Activated CD8-positive, alpha-beta memory T cell treated with anti-CD3 and anti-CD28 coated beads, Interleukin-2, amount 50 U/mL, for 24 hours (primary cell): Measurements from ENCODE around the gene DPPA3.
"Not testable (repeated sequence)": the region's sequence is repeated elsewhere in the genome, so short reads cannot be mapped to it uniquely, and the experiment has no call there.

ENCODE experiments used
- DNase-seq: peaks from one replicate; pipeline ENCODE4 v3.0.0-alpha.2; 2020; ENCODE audit errors: extremely low read depth

DPPA3 gene

GRCh38 chr12:7711133-7711532, at the start of gene DPPA3:
Gene DPPA3, plus strand, starts transcription at chr12:7711433. Its CDS starts 138 bp downstream, at chr12:7711571.
- no peak for DNase-seq

DNA sequence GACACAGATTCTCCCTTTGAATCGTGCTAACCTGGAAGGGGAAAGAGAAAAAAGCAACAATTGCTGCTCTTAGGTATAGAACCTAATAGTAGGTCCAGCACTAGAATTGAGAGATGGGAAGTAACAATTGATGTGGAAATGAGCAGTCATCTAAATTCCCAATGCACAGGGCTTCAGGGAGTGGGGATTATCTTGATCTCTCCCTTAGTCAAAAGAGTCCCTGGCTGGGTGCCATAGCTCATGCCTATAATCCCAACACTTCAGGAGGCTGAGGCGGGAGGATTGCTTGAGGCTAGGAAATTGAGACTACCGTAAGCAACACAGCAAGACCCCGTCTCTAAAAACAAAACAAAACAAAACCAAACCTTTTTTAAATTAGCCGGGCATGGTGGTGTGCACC, 49.5 kb upstream of the DPPA3 start:
- no peak for DNase-seq

- DNase-seq: no peak
These were observed 44.6 kb upstream of the DPPA3 start for GRCh38 chr12:7666595-7666994.

GRCh38 chr12:7667125-7667524, 44.1 kb upstream of the DPPA3 start:
- no peak for DNase-seq

GRCh38 chr12:7668171-7668570, 43.1 kb upstream of the DPPA3 start:
- no peak for DNase-seq

DNA sequence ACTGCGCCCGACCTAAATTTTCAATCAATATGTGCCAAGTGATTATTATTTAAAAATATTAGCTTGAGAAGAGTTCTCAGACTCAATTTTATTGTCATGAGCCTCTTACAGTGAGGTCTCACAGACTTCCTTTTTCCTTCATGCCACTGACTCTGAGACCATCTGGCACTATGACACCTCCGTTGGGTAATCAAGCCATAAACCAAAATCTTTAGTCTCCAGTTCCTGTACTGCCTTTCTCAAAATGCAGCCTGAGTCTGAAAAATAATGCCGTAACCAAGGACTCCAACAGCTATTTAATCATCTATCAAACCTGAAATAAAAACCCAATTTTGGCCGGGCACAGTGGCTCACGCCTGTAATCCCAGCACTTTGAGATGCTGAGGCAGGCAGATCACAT, 35.8 kb upstream of the DPPA3 start:
- DNase-seq: not testable (repeated sequence)

DNA sequence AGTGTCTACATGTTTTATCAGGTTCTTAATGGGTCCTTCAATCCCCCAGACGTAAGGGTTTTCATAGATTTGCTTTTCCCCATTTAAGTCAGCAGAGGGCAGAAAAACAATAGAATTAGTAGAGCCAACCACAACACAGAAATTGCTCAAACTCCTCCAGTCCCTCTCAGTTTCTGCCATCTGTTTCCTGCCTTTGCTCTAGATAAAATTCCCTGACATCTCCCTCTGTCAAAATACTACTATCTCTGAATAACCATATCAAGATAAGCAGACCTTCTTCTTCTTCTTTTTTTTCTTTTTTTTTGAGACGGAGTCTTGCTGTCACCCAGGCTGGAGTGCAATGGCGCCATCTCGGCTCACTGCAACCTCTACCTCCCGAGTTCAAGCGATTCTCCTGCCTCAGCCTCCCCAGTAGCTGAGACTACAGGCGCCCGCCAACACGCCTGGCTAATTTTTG, 33.8 kb upstream of the DPPA3 start:
- not testable (repeated sequence) for DNase-seq

- no peak for DNase-seq
These were observed 32.5 kb upstream of the DPPA3 start for GRCh38 chr12:7678744-7679143.

- DNase-seq: no peak
These were observed 31.8 kb upstream of the DPPA3 start for GRCh38 chr12:7679251-7680045.

- DNase-seq: no peak
These were observed 29.7 kb upstream of the DPPA3 start for GRCh38 chr12:7681535-7681934.

- no peak for DNase-seq
These were observed 17.4 kb upstream of the DPPA3 start for GRCh38 chr12:7693793-7694192.

- DNase-seq: no peak
These were observed 16.5 kb upstream of the DPPA3 start for GRCh38 chr12:7694556-7695236.

- DNase-seq: no peak
These were observed 16.0 kb upstream of the DPPA3 start for GRCh38 chr12:7695237-7695560.

DNA sequence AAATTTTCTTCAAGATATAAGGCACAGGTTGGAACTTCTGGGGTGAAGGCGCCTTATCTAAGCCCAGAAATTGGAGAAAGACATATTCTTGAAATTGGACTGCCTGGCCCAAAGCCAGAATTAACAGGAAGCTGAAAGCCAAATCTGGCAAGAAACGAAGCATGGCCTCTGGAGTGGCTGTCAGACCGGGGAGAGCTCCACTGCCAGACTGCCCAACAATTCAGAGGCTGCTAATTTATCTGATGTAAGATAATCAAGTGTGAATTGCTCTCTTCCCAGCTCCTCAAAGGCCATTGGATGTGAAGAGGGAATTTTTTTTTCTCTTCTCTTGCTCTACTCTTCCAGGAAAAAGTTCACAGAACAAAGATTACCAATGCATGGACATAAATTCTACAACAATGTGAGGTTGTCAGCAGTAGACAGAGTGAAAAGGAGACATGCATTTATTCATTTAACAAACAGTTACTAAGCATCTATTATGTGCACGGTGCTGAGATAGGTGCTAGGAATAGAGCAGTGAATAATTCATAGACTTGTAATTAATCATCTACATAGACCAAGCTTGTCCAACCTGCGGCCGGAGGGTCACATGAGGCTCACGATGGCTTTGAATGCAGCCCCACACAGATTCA, 15.6 kb upstream of the DPPA3 start, which contains the start of gene GDF3:
Gene GDF3, minus strand, starts transcription at position 210 of the 632 bp plus-strand sequence. Its CDS starts 47 bp downstream, at position 163.
- DNase-seq: no peak

DNA sequence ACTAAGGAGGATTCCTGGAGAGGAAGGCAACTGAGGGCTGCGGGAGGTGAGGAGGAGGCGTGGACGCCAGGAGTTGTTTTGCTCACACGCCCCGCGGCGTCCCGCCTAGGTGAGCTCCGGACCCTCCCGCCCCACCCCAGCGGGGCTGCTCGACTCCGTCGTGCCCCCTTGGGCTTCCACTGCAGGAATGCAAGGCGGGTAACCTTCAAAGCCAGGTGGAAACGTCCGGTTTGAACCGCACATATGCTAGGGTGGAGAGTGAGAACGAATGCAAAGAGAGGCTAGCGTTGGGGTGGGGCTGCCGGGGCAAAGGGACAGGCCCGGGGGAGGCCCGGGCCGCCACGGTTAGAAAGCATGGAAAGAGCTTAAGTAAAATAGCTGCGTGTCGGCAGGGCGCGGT, 5.4 kb upstream of the DPPA3 start:
- DNase-seq: no peak

GRCh38 chr12:7709969-7710675, 1.1 kb upstream of the DPPA3 start:
- DNase-seq: no peak

- DNase-seq: no peak
These were observed 1.7 kb downstream of the DPPA3 start for GRCh38 chr12:7712841-7713442.

GRCh38 chr12:7716381-7716780, 5.1 kb downstream of the DPPA3 start:
- DNase-seq: no peak

DNA sequence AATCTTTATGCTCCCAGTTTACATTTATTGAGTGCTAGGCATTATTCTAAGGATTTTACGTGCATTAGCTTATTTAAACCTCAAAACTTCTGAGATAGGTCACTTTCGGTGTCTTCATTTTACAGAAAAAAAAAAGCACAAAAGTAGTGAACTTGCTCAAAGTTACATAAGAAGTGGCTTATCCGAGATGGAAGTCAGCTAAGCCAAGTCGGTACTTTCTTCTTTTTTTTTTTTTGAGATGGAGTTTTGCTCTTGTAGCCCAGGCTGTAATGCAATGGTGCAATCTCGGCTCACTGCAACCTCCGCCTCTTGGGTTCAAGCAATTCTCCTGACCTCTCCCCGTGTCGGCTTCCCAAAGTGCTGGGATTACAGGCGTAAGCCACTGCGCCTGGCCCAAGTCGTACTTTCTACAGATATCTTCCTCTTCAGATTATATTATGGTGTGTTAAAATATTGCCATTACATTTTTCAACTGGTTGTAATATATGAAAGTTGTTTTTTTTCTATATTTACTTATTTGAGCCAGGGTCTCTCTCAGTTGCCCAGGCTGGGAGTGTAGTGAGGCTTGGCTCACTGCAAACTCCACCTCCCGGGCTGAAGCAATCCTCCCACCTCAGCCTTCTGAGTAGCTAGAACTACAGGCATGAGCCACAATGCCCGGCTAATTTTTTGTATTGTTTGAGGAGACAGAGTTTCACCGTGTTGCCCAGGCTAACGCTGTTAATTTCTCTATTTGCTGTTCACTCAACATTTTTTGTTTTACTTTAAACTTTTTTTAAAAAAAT, 8.9 kb downstream of the DPPA3 start:
- DNase-seq: no peak

DNA sequence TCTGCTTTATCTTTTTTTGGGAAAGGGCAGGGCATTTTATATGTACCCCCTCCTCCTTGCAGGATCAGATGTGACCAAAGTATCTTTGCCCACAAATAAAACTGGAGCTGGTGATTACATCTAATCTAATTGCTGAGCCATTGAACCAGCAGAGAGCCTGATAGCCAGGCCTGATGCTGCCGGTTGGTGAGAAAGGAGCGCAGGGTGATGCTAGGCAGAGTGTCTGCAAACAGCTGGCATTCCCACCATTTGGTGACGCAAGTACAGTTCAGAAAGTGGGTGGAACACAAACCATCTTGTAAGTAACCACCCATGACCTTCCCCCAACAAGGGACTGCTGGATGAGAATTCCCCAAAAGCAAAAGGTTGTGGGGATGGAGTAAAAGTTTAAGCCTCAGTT, 12.7 kb downstream of the DPPA3 start:
- no peak for DNase-seq

- no peak for DNase-seq
These were observed 18.5 kb downstream of the DPPA3 start for GRCh38 chr12:7729746-7730145.
